ENCODE data around the gene ULBP2. TPM values are rescaled to one million over a fixed set of nuclear protein-coding genes. Genes with fewer than 3 reads are reported as not detected.

Gene ULBP2
- total and polyA plus RNA-seq, 2 of the 8 experiments (the other 6 are each of a cell fraction or from before 2014, with no cell fraction given): 0.05 TPM; not detected in 1

DNA sequence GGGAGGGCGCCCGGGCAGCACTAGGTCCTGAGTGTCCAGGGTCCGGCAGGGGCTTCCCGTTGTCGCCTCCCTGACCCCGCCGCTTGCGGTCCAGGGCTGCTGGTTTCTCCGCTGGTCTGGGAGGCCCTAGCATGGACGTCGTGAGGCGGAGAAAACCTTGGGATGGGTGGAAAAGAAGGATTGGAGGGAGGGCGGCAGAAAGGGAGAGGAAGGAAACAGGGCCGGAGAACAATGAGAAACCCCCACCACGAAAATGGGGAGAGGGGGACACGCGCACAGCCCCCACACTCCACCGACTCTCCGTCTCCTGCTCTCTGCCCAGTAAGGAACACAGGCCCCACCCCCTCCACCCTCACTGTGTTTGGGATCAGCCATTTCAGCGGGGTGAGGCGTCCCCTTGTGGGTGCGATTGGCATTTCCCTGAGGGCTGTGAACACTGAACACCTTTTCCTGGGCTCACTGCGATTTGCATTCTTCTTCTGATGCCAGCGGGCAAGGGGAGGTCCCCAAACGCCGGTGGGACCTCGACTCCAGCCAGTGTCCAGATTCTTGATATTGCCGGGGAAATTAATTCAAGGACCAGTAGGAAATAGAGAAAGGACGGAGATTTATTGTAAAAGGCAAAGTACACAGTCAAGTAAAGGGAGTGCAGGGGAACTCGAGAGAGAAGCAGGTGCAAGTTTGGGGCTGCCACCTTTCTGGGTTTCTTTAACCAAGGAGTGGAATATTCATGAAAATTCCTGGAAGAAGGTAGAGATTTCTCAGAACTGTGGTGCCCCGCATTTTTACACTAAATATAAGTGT lies 15.6 kb upstream of the ULBP2 start (continued):
- TF ChIP-seq KDM4A (IDR thresholded peaks at IDR 0.05; ENCODE audit: low read depth, low read length, severe bottlenecking) (peak; percentile 48), RAD21 (IDR thresholded peaks at IDR 0.05 in 1 of 2, conservative IDR thresholded peaks at IDR 0.05 in 1 of 2; ENCODE audit: low read depth in 2 of 2, low read length in 2 of 2) (peak; percentile 89), HDAC6 (IDR thresholded peaks at IDR 0.05; ENCODE audit: low read depth, low read length) (no peak), GABPA (IDR thresholded peaks at IDR 0.05; ENCODE audit: borderline replicate concordance, insufficient read depth, low read length) (0 out of 2 replicates have a peak, but pooled peaks have one; percentile 33), FOSL1 (IDR thresholded peaks at IDR 0.05; ENCODE audit: insufficient read depth, low read depth, low read length) (no peak), TAF1 (IDR thresholded peaks at IDR 0.05; ENCODE audit: low read depth, low read length) (no peak), TEAD4 (IDR thresholded peaks at IDR 0.05; ENCODE audit: low read depth, low read length) (peak; percentile 50; the same call in 1 of the 2 replicates), SP1 (IDR thresholded peaks at IDR 0.05; ENCODE audit: low read depth, low read length) (peak; percentile 54; the same call in 1 of the 2 replicates), CTBP2 (IDR thresholded peaks at IDR 0.05; ENCODE audit: borderline replicate concordance, insufficient read depth, insufficient read length, low read length) (no peak), JUN (IDR thresholded peaks at IDR 0.05; ENCODE audit: low read depth, low read length) (no peak), HDAC2 (IDR thresholded peaks at IDR 0.05; ENCODE audit: borderline replicate concordance in 1 of 2, low read depth in 2 of 2, low read length in 2 of 2) (no peak)
- TF ChIP-seq, protein P1, sequence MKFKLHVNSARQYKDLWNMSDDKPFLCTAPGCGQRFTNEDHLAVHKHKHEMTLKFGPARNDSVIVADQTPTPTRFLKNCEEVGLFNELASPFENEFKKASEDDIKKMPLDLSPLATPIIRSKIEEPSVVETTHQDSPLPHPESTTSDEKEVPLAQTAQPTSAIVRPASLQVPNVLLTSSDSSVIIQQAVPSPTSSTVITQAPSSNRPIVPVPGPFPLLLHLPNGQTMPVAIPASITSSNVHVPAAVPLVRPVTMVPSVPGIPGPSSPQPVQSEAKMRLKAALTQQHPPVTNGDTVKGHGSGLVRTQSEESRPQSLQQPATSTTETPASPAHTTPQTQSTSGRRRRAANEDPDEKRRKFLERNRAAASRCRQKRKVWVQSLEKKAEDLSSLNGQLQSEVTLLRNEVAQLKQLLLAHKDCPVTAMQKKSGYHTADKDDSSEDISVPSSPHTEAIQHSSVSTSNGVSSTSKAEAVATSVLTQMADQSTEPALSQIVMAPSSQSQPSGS (IDR thresholded peaks at IDR 0.05; ENCODE audit: low read length): no peak

All from H1 (cell line).